Fibroblast of gingiva (primary cell): ENCODE data around the gene ZNF17.
"Not testable (repeated sequence)": the region's sequence is repeated elsewhere in the genome, so short reads cannot be mapped to it uniquely, and the experiment has no call there.

Experiments
- DNase-seq: peaks from one replicate; pipeline ENCODE4 v3.0.0-alpha.2; 2011; ENCODE audit warnings: low read depth

ZNF17 gene

DNA sequence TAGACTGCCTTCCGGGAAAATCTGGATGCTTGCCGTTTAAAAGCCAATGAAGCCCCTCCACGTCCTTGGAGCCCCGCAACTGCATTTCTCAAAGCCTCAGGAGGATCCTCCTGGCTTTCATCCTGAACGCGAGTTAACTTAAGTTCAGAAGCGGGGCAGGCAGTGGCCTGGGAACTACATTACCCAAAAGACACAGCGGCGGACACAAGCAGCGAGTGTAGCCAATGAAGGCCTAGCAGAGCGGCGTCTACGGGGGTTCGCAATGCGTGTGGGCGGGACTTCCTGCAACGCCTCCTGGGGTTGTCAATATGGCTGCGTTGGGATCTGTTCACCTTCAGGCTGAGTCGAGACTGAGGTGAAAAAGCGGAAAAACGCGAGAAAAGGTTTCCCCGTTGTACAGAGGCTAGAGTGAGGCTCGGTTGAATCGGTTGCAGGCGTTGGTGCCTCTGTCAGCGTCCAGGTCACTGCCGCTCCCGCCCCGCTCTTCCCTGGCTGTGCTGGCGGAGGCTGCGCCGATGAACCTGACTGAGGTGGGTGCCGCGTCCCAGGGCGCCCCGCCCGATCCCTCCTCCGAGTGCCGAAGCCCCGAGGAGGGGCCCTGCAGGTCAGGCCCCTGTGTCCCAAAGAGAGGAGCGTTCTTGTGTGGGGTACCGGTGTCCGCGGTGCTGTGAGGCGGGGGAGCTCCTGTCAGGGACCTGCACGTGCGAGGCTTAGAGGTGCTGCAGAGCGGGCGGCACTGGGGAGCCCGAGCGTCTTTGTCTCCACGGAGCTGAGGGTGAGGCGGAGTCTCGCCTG, at the start of gene ZNF17:
Gene ZNF17, plus strand, starts transcription at position 285 of the 795 bp plus-strand sequence. CDS start 2,455 bp downstream, outside the sequence.
- DNase-seq, result peak; percentile 90

DNA sequence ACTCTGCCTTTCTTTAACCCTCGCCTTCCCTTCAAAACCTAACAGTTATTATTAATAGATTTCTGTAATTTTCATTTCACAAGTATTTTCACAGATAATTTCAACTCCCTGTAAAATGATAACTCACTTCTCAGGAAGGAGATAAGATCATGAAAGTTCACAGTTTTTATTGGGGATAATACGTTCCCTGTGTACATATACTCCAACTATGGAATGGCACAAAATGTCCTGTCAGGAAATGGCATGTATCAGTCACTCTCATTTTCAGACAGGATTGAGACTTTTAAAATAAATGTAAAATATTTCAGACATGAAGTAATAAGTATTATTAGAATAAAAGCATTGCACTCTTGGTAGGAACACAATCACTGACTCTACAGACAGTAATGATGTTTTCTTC, 48.5 kb upstream of the ZNF17 start:
- DNase-seq, result no peak

DNA sequence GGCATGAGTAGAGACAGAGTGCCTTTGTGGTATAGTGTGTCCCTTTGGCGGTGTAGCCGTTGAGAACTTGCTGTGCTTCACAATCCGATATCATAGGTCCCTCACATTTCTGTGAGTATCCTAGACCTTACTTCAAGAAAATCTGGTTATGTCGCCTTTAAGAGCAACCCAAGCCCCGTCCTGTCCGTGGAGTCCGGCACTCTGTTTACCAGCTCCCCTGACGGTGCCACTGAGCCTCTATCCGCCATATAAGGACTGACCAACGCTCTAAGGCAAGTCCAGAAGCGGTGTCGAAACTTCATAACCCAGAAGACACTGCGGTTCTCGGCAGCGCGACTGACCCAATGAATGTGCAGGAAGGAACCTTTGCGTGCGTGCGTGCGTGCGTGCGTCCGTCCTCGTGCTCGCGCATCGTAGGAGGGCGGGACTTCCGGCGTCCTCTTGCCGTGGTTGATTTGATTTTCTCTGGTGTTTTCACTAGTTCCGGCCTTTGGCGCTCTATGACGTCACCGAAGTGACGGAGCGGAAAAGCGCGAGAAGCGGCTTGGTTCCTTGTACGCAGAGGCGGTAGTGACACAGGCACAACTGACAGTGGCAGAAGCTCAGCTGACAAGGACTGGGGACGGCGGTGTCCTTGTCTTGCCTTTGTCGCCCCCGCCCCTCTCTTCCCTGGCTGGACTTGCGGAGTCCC, 47.8 kb upstream of the ZNF17 start, which contains the start of the genes TRAPPC2B and ZNF547:
Gene TRAPPC2B, plus strand, starts transcription at position 555 of the 691 bp plus-strand sequence. CDS start 1,283 bp downstream, outside the sequence.
Gene ZNF547, plus strand, starts transcription at position 555 of the 691 bp plus-strand sequence. CDS start 5,005 bp downstream, outside the sequence.
- peak; percentile 100 for DNase-seq

DNA sequence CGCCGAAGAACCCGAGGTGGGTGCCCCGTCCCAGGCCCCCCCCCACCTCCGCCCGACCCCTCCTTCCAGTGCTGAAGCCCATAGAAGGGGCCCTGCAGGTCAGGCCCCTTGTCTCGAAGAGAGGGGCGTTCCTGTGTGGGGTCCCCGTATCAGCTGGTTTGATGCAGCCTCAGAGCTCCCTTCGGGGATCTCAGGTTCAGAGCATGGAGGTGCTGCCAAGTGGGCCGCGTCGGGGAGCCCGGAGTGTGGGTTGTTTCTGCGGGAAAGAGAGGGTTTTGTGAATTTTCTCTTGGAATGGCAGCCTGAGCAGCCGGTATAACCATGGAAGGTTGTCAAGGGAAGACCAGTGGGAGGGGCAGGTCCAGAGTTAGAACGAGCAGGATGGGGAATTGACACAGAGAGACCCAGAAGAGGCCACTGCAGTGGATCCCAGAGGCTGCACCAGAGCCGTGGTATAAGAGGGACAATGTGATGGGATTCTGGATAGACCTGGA, 47.2 kb upstream of the ZNF17 start:
- DNase-seq, result no peak

- no peak for DNase-seq
Measured at GRCh38 chr19:57366776-57367175, 44.2 kb upstream of the ZNF17 start.

DNA sequence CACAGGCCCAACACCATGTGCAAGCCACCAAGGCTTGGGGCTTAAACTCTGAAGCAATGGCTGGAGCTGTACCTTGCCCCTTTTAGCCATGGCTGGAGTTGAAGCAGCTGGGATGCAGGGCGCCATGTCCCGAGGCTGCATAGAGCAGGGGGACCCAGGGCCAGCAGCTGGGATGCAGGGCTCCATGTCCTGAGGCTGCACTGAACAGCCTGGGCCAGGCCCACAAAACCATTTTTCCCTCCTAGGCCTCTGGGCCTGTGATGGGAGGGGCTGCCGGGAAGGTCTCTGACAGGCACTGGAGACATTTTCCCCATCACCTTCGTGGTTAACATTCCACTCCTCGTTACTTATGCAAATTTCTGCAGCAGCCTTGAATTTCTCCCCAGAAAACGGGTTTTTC, 36.8 kb upstream of the ZNF17 start:
- no peak for DNase-seq

DNA sequence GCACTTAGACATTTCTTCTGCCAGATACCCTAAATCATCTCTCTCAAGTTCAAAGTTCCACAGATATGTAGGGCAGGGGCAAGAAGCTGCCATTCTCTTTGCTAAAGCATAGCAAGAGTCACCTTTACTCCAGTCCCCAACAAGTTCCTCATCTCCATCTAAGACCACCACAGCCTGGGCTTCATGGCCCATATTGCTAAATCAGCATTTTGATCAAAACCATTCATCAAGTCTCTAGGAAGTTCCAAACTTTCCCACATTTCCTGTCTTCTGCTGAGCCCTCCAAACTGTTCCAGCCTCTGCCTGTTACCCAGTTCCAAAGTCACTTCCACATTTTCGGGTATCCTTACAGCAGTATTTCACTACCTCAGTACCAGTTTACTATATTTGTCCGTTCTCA, 36.3 kb upstream of the ZNF17 start:
- not testable (repeated sequence) for DNase-seq

DNA sequence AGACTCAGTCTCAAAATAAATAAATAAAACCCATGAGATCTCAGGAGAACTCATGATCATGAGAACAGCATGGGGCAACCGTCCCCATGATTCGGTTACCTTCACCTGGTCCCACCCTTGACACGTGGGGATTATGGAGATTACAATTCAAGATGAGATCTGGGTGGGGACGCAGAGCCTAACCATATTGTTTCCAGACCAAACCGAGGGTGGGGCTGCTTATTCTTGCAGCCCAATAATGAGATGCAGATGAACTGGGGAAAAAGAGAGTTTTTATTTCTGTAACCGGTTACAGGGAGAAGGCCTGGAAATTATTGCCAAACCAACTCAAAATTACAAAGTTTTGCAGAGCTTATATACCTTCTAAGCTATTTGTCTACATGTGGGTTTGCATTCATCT, 34.8 kb upstream of the ZNF17 start:
- DNase-seq, result no peak

GRCh38 chr19:57377498-57378146, 33.3 kb upstream of the ZNF17 start:
- no peak for DNase-seq

- DNase-seq, result no peak
Measured at GRCh38 chr19:57380923-57381322, 30.0 kb upstream of the ZNF17 start.

- DNase-seq, result no peak
Measured at GRCh38 chr19:57382806-57383488, 28.0 kb upstream of the ZNF17 start.

GRCh38 chr19:57389194-57389729, 21.7 kb upstream of the ZNF17 start:
- DNase-seq, result no peak

DNA sequence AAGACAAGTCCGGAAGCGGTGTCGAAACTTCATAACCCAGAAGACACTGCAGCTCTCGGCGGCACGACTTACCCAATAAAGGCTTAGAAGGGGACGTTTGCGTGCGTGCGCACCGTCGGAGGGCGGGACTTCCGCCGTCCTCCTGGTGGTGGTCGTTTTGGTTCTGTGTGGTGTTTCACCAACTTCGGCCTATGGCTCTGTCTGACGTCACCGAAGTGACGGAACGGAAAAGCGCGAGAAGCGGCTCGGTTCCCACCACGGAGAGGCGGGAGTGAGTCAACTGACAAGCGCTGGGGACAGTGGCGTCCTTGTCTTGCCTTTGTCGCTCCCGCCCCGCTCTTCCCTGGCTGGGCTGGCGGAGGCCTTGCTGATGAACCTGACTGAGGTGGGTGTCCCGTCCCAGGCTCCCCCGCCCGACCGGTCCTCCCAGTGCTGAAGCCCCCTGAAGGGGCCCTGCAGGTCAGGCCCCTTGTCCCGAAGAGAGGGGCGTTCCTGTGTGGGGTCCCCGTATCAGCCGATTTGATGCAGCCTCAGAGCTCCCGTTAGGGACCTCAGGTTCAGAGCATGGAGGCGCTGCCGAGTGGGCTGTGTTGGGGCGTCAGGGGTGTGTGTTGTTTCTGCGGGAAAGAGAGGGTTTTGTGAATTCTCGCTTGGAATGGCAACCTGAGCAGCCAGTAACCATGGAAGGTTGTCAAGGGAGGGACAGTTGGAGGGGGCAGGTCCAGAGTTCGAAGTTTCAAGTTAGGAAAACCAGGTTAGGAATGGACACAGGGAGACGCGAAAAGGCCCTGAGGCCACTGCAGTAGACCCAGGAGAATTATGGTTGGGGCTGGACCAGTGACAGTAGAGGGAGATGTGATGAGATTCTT, 21.0 kb upstream of the ZNF17 start, which contains the start of gene ZNF548:
Gene ZNF548, plus strand, starts transcription at position 125 of the 869 bp plus-strand sequence. Its CDS starts 246 bp downstream, at position 371.
- peak; percentile 98 for DNase-seq

GRCh38 chr19:57395710-57396109, 15.3 kb upstream of the ZNF17 start:
- DNase-seq, result no peak

- no peak for DNase-seq
Measured at GRCh38 chr19:57398868-57399267, 12.1 kb upstream of the ZNF17 start.

- no peak for DNase-seq
Measured at GRCh38 chr19:57403737-57404563, 7.0 kb upstream of the ZNF17 start.

GRCh38 chr19:57406516-57407123, 4.3 kb upstream of the ZNF17 start:
- peak; percentile 34 for DNase-seq

- no peak for DNase-seq
Measured at GRCh38 chr19:57419439-57419838, 8.5 kb downstream of the ZNF17 start.

DNA sequence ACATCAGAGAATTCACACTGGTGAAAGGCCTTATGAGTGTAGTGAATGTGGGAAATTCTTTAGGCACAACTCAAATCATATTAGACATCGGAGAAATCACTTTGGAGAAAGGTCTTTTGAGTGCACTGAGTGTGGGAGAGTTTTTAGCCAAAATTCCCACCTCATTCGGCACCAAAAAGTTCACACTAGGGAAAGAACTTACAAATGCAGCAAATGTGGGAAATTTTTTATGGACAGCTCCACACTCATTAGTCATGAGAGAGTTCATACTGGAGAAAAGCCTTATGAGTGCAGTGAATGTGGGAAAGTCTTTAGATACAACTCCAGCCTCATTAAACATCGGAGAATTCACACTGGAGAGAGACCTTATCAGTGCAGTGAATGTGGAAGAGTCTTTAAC, 10.1 kb downstream of the ZNF17 start:
- no peak for DNase-seq
